Ovary (tissue), 3 donors: ENCODE data around the gene UTP14A.

Source experiments
- POLR2A ChIP-seq: fragments of 450-650 bp; IDR thresholded peaks from one replicate; pipeline ENCODE4 v1.6.1; 2017; ENCODE audit warnings: antibody characterized with exemption, mild to moderate bottlenecking, moderate library complexity
- TF ChIP-seq, protein P1 (sequence below), 3 donors: fragments of 450-650 bp in 2 of 3; fragments of 200-600 bp in 1 of 3; IDR thresholded peaks; one replicate each; pipeline versions ENCODE4 v1.5.1 to v1.8.0; 2016 to 2022; ENCODE audit warnings: antibody characterized with exemption in 3 of 3, mild to moderate bottlenecking in 1 of 3
- donor health status: DM: no; HTN: no; CAD: no.

DNA sequence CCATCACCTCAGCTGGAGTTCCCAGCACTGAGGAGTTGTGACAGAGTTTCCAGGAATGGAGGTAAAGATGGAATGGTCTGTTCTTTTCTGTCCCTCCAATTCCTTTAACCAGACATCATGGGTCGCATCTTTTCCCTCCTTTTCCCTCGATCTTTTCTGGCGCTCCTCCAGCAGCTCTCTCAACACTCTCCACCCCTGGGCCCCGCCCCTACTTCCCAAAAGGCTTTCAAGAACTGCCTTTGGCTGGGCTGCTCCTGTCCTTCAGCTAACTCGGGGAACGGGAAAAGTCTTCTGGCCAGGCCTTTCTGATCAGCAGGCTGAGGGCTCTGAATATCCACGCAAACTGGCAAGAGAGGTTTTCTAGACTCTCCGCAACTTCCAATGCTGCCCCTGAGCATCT lies 34.0 kb downstream of the UTP14A start:
- no peak for TF ChIP-seq POLR2A
- TF ChIP-seq, protein P1, sequence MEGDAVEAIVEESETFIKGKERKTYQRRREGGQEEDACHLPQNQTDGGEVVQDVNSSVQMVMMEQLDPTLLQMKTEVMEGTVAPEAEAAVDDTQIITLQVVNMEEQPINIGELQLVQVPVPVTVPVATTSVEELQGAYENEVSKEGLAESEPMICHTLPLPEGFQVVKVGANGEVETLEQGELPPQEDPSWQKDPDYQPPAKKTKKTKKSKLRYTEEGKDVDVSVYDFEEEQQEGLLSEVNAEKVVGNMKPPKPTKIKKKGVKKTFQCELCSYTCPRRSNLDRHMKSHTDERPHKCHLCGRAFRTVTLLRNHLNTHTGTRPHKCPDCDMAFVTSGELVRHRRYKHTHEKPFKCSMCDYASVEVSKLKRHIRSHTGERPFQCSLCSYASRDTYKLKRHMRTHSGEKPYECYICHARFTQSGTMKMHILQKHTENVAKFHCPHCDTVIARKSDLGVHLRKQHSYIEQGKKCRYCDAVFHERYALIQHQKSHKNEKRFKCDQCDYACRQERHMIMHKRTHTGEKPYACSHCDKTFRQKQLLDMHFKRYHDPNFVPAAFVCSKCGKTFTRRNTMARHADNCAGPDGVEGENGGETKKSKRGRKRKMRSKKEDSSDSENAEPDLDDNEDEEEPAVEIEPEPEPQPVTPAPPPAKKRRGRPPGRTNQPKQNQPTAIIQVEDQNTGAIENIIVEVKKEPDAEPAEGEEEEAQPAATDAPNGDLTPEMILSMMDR (IDR thresholded peaks at IDR 0.05), result no peak
